GM21717 (cell line): ENCODE measurements around the gene NT5C2.
"Not testable (repeated sequence)": the region's sequence is repeated elsewhere in the genome, so short reads cannot be mapped to it uniquely, and the experiment has no call there.

ENCODE experiments used
- ATAC-seq: cut with Tn5 transposase; IDR thresholded peaks from one replicate; pipeline ENCODE4 v1.9.1; 2021; ENCODE audit warnings: mild to moderate bottlenecking, moderate library complexity; ENCODE audit not compliant: unreplicated experiment

Gene NT5C2

GRCh38 chr10:103095005-103095404, 98.1 kb downstream of the NT5C2 start:
- ATAC-seq: no peak

- no peak for ATAC-seq
Observed at GRCh38 chr10:103090911-103091310, 102.2 kb downstream of the NT5C2 start.

- no peak for ATAC-seq
Observed at GRCh38 chr10:103089493-103089892, 103.6 kb downstream of the NT5C2 start.

GRCh38 chr10:103086799-103087198, 106.3 kb downstream of the NT5C2 start:
- ATAC-seq: no peak

- ATAC-seq: no peak
Observed at GRCh38 chr10:103086261-103086660, 106.8 kb downstream of the NT5C2 start.

GRCh38 chr10:103083977-103084320, 109.1 kb downstream of the NT5C2 start:
- no peak for ATAC-seq

- no peak for ATAC-seq
Observed at GRCh38 chr10:103083266-103083976, 109.7 kb downstream of the NT5C2 start.

GRCh38 chr10:103082683-103083082, 110.4 kb downstream of the NT5C2 start:
- no peak for ATAC-seq

- ATAC-seq: no peak
Observed at GRCh38 chr10:103080891-103081581, 112.0 kb downstream of the NT5C2 start.

GRCh38 chr10:103079946-103080345, 113.1 kb downstream of the NT5C2 start:
- ATAC-seq: no peak

GRCh38 chr10:103079100-103079499, 114.0 kb downstream of the NT5C2 start:
- ATAC-seq: no peak

- no peak for ATAC-seq
Observed at GRCh38 chr10:103078676-103079075, 114.4 kb downstream of the NT5C2 start.

GRCh38 chr10:103078309-103078615, 114.8 kb downstream of the NT5C2 start:
- ATAC-seq: no peak

GRCh38 chr10:103077491-103078308, 115.4 kb downstream of the NT5C2 start:
- ATAC-seq: no peak

GRCh38 chr10:103077020-103077419, 116.1 kb downstream of the NT5C2 start:
- no peak for ATAC-seq

GRCh38 chr10:103072891-103073290, 120.2 kb downstream of the NT5C2 start:
- no peak for ATAC-seq

- ATAC-seq: no peak
Observed at GRCh38 chr10:103072276-103072675, 120.8 kb downstream of the NT5C2 start.

- ATAC-seq: peak; percentile 28
Observed at GRCh38 chr10:103069453-103070331, 123.4 kb downstream of the NT5C2 start.

GRCh38 chr10:103067956-103068355, 125.1 kb downstream of the NT5C2 start:
- ATAC-seq: no peak

- ATAC-seq: no peak
Observed at GRCh38 chr10:103067484-103067883, 125.6 kb downstream of the NT5C2 start.

GRCh38 chr10:103067099-103067477, 126.0 kb downstream of the NT5C2 start:
- not testable (repeated sequence) for ATAC-seq
